ENCODE results near the gene KCNQ1. TPM values are rescaled to one million over a fixed set of nuclear protein-coding genes. Genes with fewer than 3 reads are reported as not detected.

The KCNQ1 gene
- total and polyA plus RNA-seq, 2 donors (not counting 1 experiment from before 2014, with no cell fraction given), result 21.5 to 28.8 TPM

DNA sequence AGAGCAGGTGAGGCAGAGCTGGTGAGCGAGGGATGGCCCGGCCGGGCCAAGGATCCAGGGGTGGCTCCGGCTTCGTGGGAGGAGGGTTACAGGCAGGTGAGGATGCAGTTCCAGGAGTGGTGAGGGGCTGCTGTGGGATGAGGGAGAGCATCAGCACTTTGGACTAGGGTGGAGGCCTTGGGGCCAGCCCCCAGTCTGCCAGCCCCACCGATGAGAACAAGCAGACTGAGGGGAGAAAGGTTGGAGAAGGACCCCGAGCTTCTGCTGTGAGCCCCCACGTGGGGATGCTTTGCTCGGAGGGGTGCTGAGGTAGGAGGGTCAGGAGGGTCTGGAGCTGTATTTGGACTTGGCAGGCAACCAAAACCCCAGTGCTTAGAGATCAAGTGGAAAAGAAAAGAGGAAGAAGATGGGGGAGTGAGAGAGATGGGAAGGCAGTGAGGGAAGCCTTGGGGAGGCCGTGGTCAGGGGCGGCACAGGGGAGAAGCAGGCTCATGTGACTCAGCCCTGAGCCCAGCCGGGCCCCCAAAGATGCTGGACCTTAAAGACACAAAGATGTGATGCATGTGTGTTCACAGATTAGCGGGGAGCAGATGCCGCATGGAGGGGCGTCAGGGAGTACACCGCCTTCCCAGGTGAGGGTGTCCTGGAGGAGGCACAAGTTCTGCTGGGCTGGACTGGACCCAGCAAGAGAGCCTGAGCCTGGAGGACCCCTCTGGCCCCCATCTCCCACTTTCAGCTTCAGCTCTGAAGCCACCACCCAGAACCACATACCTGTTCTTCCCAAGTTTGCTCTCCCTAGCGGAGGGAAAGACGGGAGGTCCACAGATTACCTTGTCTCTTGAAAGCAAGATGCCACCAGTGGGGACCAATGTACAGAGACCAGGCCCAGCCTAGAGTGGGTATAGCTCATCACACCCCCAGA lies 349.5 kb downstream of the KCNQ1 start:
- DNase-seq (no peak), ATAC-seq (ENCODE audit: low read depth) (no peak)
- intact Hi-C loops (cut with micrococcal nuclease), result no loop called here
- Mint-ChIP-seq H3K4me3 (no peak overlapping the region), H3K9me3 (ENCODE audit: insufficient read depth) (no peaks in the 10 kb centered on the region), H3K4me1 (peaks cover 4% of the 10 kb centered on the region), H3K27ac (no peak overlapping the region), H3K27me3 (peaks cover 2% of the 10 kb centered on the region)
- Histone ChIP-seq H3K9ac (ENCODE audit: low read length) (no peak overlapping the region), H3K27ac (ENCODE audit: low read length in 2 of 2) (no peak overlapping the region), H3K4me2 (replicated peaks; ENCODE audit: low read depth, low read length, poor library complexity, severe bottlenecking) (no peak overlapping the region), H3K79me2 (ENCODE audit: control insufficient read depth, insufficient read depth, low read length) (no peaks in the 10 kb centered on the region), H3K27me3 (replicated peaks in 1 of 4; ENCODE audit: control extremely low read depth in 1 of 4, control insufficient read depth in 3 of 4, insufficient read depth in 4 of 4, low read length in 3 of 4) (peaks cover 0 to 4% (median 0%) of the 10 kb centered on the region in 4 experiments), H2AFZ (ENCODE audit: insufficient read depth, low read depth, low read length, poor library complexity, severe bottlenecking) (no peak overlapping the region), H3K4me3 (ENCODE audit: control extremely low read depth in 1 of 5, extremely low read depth in 1 of 5, insufficient read depth in 1 of 5, low read depth in 2 of 5, low read length in 4 of 5) (no peak overlapping the region), H3K36me3 (replicated peaks in 1 of 2; ENCODE audit: control extremely low read depth in 1 of 2, control insufficient read depth in 1 of 2, extremely low read depth in 1 of 2, insufficient read depth in 2 of 2, low read length in 1 of 2) (peaks cover 0 to 3% of the 10 kb centered on the region in 2 experiments), H3K4me1 (ENCODE audit: control insufficient read depth in 2 of 2, insufficient read depth in 2 of 2, low read length in 2 of 2) (no peaks in the 10 kb centered on the region), H4K20me1 (ENCODE audit: control insufficient read depth, insufficient read depth, low read length, poor library complexity, severe bottlenecking) (no peaks in the 10 kb centered on the region), H3K9me3 (ENCODE audit: control extremely low read depth in 1 of 3, control insufficient read depth in 2 of 3, insufficient read depth in 1 of 3, low read length in 2 of 3) (peaks cover 0 to 23% (median 0%) of the 10 kb centered on the region in 3 donors)
- TF ChIP-seq CTCF (IDR thresholded peaks at IDR 0.05) (no peak), EZH2 (IDR thresholded peaks at IDR 0.05; ENCODE audit: borderline replicate concordance, insufficient read depth, low read depth, low read length, poor library complexity, severe bottlenecking) (no peak)
- POLR2A ChIA-PET, result no interaction called here
- CTCF ChIA-PET, result no interaction called here
- 63% methylated on average over 18 of the region's 18 CpGs for WGBS (ENCODE audit: insufficient coverage)

DNA sequence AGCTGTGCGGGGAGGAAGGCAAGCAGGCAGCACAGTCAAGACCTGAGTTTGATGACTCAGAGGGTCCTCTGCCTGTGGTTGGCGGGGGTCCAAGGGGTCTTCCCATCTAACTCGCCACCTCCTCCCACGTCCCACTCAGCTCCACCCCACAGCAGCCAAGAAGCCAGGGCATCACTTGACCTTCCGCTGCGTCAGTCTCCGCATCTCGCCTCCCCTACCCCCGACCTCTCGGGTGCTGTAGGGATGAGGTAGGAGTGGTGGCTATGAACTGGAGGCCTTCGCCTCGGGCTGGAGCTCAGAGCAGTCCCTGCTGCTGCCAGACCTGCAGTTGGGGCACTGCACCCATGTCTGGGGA lies 350.1 kb downstream of the KCNQ1 start:
- H3K9me3 Mint-ChIP-seq (ENCODE audit: insufficient read depth), result no peaks in the 10 kb centered on the region

More for the DNA sequence above, 350.1 kb downstream of the KCNQ1 start:
- Histone ChIP-seq H3K79me2 (ENCODE audit: control insufficient read depth, insufficient read depth, low read length) (no peaks in the 10 kb centered on the region), H3K9ac (ENCODE audit: low read length) (no peak overlapping the region), H3K27ac (ENCODE audit: low read length in 2 of 2) (no peak overlapping the region), H3K27me3 (replicated peaks in 1 of 4; ENCODE audit: control extremely low read depth in 1 of 4, control insufficient read depth in 3 of 4, insufficient read depth in 4 of 4, low read length in 3 of 4) (peaks cover 0 to 4% (median 0%) of the 10 kb centered on the region in 4 experiments), H3K36me3 (replicated peaks in 1 of 2; ENCODE audit: control extremely low read depth in 1 of 2, control insufficient read depth in 1 of 2, extremely low read depth in 1 of 2, insufficient read depth in 2 of 2, low read length in 1 of 2) (peaks cover 0 to 3% of the 10 kb centered on the region in 2 experiments), H2AFZ (ENCODE audit: insufficient read depth, low read depth, low read length, poor library complexity, severe bottlenecking) (no peak overlapping the region), H3K4me2 (replicated peaks; ENCODE audit: low read depth, low read length, poor library complexity, severe bottlenecking) (no peak overlapping the region), H3K9me3 (ENCODE audit: control extremely low read depth in 1 of 3, control insufficient read depth in 2 of 3, insufficient read depth in 1 of 3, low read length in 2 of 3) (peaks cover 0 to 30% (median 0%) of the 10 kb centered on the region in 3 donors), H3K4me3 (ENCODE audit: control extremely low read depth in 1 of 5, extremely low read depth in 1 of 5, insufficient read depth in 1 of 5, low read depth in 2 of 5, low read length in 4 of 5) (no peak overlapping the region), H4K20me1 (ENCODE audit: control insufficient read depth, insufficient read depth, low read length, poor library complexity, severe bottlenecking) (no peaks in the 10 kb centered on the region), H3K4me1 (ENCODE audit: control insufficient read depth in 2 of 2, insufficient read depth in 2 of 2, low read length in 2 of 2) (no peaks in the 10 kb centered on the region)
- TF ChIP-seq EZH2 (IDR thresholded peaks at IDR 0.05; ENCODE audit: borderline replicate concordance, insufficient read depth, low read depth, low read length, poor library complexity, severe bottlenecking) (no peak), CTCF (IDR thresholded peaks at IDR 0.05) (no peak)
- POLR2A ChIA-PET, result no interaction called here
- intact Hi-C loops (cut with micrococcal nuclease), result no loop called here
- CTCF ChIA-PET, result no interaction called here
- ATAC-seq (ENCODE audit: low read depth) (no peak), DNase-seq (no peak)
- no peak overlapping the region for H3K27ac Mint-ChIP-seq
- 90% methylated on average over 10 of the region's 12 CpGs for WGBS (ENCODE audit: insufficient coverage)
- H3K27me3 Mint-ChIP-seq, result peaks cover 2% of the 10 kb centered on the region
- H3K4me1 Mint-ChIP-seq, result peaks cover 4% of the 10 kb centered on the region
- no peak overlapping the region for H3K4me3 Mint-ChIP-seq

All from B cell (primary cell).